H4 (cell line): ENCODE measurements around the gene SPECC1L. TPM values are rescaled to one million over a fixed set of nuclear protein-coding genes. Genes with fewer than 3 reads are reported as not detected.

Source experiments
- DNase-seq: peaks from one replicate; pipeline ENCODE4 v3.0.0-alpha.2; 2015; ENCODE audit warnings: low spot score
- total RNA-seq: library from RNA; depleted of rRNA; stranded (reverse); fragments of >200 nt; shearing (Covaris generic); gene quantifications from 2 replicates; pipeline ENCODE4 v1.2.3, GENCODE V29; 2014

Gene SPECC1L
- total RNA-seq, 1 experiment from 2014 or later: 10.8 TPM

GRCh38 chr22:24323695-24324094 lies 53.1 kb downstream of the SPECC1L start:
- DNase-seq: no peak

- no peak for DNase-seq
Measured at GRCh38 chr22:24324137-24324536, 53.5 kb downstream of the SPECC1L start.

- peak; percentile 72 for DNase-seq
Measured at GRCh38 chr22:24325105-24325757, 54.6 kb downstream of the SPECC1L start.

GRCh38 chr22:24326266-24326665 lies 55.6 kb downstream of the SPECC1L start:
- DNase-seq: no peak

GRCh38 chr22:24327832-24328231 lies 57.2 kb downstream of the SPECC1L start:
- no peak for DNase-seq

GRCh38 chr22:24329453-24329852 lies 58.8 kb downstream of the SPECC1L start:
- no peak for DNase-seq

GRCh38 chr22:24330636-24331035 lies 60.0 kb downstream of the SPECC1L start:
- no peak for DNase-seq

GRCh38 chr22:24331468-24332440 lies 61.1 kb downstream of the SPECC1L start:
- no peak for DNase-seq

GRCh38 chr22:24333301-24333700 lies 62.7 kb downstream of the SPECC1L start:
- no peak for DNase-seq

GRCh38 chr22:24335496-24335895 lies 64.9 kb downstream of the SPECC1L start:
- DNase-seq: no peak

- no peak for DNase-seq
Measured at GRCh38 chr22:24337894-24338645, 67.4 kb downstream of the SPECC1L start.

- no peak for DNase-seq
Measured at GRCh38 chr22:24338726-24339451, 68.3 kb downstream of the SPECC1L start.

- no peak for DNase-seq
Measured at GRCh38 chr22:24339452-24339747, 68.8 kb downstream of the SPECC1L start.

- DNase-seq: no peak
Measured at GRCh38 chr22:24341627-24342026, 71.0 kb downstream of the SPECC1L start.

GRCh38 chr22:24350627-24351026 lies 80.0 kb downstream of the SPECC1L start:
- DNase-seq: no peak

GRCh38 chr22:24353121-24353520 lies 82.5 kb downstream of the SPECC1L start:
- DNase-seq: no peak

GRCh38 chr22:24355574-24355973 lies 84.9 kb downstream of the SPECC1L start:
- no peak for DNase-seq

GRCh38 chr22:24357547-24357946 lies 86.9 kb downstream of the SPECC1L start:
- DNase-seq: no peak

- no peak for DNase-seq
Measured at GRCh38 chr22:24358105-24358836, 87.6 kb downstream of the SPECC1L start.

- no peak for DNase-seq
Measured at GRCh38 chr22:24359452-24360120, 89.0 kb downstream of the SPECC1L start.
